Parathyroid adenoma (tissue), 2 donors: Measurements from ENCODE around the gene MGRN1.

Experiments
- H2AFZ ChIP-seq: fragments of 300-600 bp; sonication (generic); one replicate; pipeline ENCODE4 v1.7.0; 2017; ENCODE audit warnings: antibody characterized with exemption, mild to moderate bottlenecking
- H3K27ac ChIP-seq: fragments of 300-600 bp; sonication (generic); one replicate; pipeline ENCODE4 v1.7.0; 2017
- H3K27me3 ChIP-seq: fragments of 300-600 bp; sonication (generic); one replicate; pipeline ENCODE4 v1.7.0; 2017; ENCODE audit warnings: low read length; ENCODE audit not compliant: control insufficient read depth, insufficient read depth
- H3K36me3 ChIP-seq: fragments of 300-600 bp; sonication (generic); one replicate; pipeline ENCODE4 v1.7.0; 2017; ENCODE audit warnings: low read length; ENCODE audit not compliant: control insufficient read depth, insufficient read depth
- H3K4me1 ChIP-seq: fragments of 300-600 bp; sonication (generic); one replicate; pipeline ENCODE4 v1.7.0; 2017; ENCODE audit warnings: control low read depth
- H3K4me2 ChIP-seq: fragments of 300-600 bp; sonication (generic); one replicate; pipeline ENCODE4 v1.7.0; 2017; ENCODE audit warnings: low read length
- H3K4me3 ChIP-seq: fragments of 300-600 bp; sonication (generic); one replicate; pipeline ENCODE4 v1.7.0; 2017; ENCODE audit warnings: low read depth, low read length
- H3K79me2 ChIP-seq: fragments of 300-600 bp; sonication (generic); one replicate; pipeline ENCODE4 v1.7.0; 2017; ENCODE audit warnings: control low read depth
- H3K9ac ChIP-seq: fragments of 300-600 bp; sonication (generic); one replicate; pipeline ENCODE4 v1.7.0; 2017; ENCODE audit warnings: mild to moderate bottlenecking
- H3K9me3 ChIP-seq: fragments of 300-600 bp; sonication (generic); one replicate; pipeline ENCODE4 v1.7.0; 2017; ENCODE audit warnings: low read length; ENCODE audit not compliant: control insufficient read depth
- TF ChIP-seq, protein P1 (sequence below): fragments of 300-600 bp; sonication (generic); IDR thresholded peaks from one replicate; pipeline ENCODE4 v1.7.0; 2017; ENCODE audit warnings: antibody characterized with exemption, mild to moderate bottlenecking
- donor health status: primary hyperparathyroidism.

The MGRN1 gene

DNA sequence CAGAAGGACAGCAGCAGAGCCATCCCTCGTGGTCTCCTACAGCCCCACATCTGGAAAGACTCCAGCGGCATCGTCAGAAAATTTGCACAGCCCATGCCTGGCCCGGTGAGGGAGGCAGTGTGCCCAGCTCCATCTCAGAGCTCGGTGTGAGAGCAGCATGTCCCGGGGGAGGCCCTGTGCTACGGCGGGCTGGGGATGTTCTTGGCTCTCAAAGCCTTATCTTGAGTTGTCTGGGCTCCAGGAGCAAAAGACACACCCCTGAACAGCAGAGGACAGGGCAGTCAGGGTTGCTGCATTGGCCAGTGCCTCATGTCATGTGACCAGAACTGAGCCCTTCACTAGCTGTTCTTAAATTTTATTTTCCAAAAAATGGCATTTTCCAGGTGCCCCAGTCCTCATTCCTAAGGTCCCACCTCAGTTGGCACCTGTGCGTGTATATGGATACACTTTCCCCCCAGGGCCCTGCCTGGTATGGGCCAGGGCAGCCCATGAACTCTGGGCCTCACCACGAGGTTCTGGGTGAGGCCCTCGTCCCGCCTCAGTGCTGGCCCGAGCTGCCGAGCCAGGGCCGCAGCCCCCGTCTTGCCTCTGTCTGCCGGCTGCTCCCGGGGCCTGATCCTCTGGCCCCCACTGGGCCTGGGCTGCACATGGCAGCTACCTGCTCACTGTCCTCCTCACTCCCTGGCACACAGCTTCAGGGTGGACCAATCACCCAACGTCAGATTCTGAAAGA, 71.7 kb downstream of the MGRN1 start:
- no peaks in the 10 kb centered on the region for H3K36me3 ChIP-seq
- H3K9me3 ChIP-seq = no peaks in the 10 kb centered on the region
- H2AFZ ChIP-seq = no peak overlapping the region
- H3K27ac ChIP-seq = no peak overlapping the region
- H3K27me3 ChIP-seq = no peaks in the 10 kb centered on the region
- H3K4me2 ChIP-seq = no peak overlapping the region
- no peaks in the 10 kb centered on the region for H3K4me1 ChIP-seq
- no peak overlapping the region for H3K4me3 ChIP-seq
- H3K79me2 ChIP-seq = no peaks in the 10 kb centered on the region
- H3K9ac ChIP-seq = no peak overlapping the region
- TF ChIP-seq, protein P1, sequence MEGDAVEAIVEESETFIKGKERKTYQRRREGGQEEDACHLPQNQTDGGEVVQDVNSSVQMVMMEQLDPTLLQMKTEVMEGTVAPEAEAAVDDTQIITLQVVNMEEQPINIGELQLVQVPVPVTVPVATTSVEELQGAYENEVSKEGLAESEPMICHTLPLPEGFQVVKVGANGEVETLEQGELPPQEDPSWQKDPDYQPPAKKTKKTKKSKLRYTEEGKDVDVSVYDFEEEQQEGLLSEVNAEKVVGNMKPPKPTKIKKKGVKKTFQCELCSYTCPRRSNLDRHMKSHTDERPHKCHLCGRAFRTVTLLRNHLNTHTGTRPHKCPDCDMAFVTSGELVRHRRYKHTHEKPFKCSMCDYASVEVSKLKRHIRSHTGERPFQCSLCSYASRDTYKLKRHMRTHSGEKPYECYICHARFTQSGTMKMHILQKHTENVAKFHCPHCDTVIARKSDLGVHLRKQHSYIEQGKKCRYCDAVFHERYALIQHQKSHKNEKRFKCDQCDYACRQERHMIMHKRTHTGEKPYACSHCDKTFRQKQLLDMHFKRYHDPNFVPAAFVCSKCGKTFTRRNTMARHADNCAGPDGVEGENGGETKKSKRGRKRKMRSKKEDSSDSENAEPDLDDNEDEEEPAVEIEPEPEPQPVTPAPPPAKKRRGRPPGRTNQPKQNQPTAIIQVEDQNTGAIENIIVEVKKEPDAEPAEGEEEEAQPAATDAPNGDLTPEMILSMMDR = no peak

DNA sequence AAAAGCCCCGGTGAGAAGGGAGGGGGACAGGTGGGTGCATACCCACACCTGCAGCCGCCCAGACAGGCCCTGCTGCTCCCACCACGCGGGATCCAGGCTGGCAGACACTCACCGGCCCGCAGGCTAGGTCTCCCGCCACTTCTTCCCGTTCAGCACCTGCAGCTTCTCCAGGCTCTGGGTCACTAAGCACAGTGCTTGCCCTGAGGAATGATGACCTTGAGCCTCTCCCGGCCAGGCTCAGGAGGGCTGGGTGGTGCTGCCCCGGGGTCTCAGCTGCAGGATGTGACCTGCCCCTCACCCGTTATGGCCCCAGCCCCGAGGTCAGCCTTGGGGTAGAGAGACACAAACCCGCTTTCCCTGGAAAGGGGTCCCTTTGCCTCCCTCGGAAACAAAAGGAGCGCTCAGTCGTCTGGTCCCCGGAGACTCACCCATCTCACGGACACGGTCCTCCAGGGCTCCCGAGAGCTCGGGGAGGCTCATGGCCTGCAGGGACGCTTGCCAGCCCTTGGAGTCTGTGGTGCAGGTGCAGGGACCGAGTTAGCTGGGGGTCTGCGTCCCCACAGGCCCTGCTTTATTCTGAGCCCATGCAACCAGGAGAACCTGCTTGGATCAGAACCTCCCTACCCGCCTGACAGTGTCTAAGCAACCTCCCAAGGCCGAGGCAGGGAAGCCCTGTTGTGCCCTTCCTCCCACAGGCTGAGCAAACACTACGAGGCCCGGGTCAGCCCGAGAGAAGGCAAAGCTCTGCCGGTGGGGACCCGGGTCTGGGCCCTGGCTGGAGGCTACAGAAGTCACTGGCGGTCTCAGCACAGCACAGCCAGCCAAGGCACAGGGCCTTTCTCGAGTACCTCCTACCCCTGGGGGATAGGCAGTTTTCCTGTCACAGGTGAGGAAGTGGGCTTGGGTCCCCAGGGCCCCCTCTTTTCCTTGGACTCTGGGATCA, 72.5 kb downstream of the MGRN1 start:
- H3K4me3 ChIP-seq = no peak overlapping the region
- H3K9ac ChIP-seq = no peak overlapping the region
- H3K36me3 ChIP-seq = no peaks in the 10 kb centered on the region
- no peak overlapping the region for H3K27ac ChIP-seq
- TF ChIP-seq, protein P1 = no peak
- no peaks in the 10 kb centered on the region for H3K27me3 ChIP-seq
- no peaks in the 10 kb centered on the region for H3K4me1 ChIP-seq
- no peaks in the 10 kb centered on the region for H3K79me2 ChIP-seq
- H3K9me3 ChIP-seq = no peaks in the 10 kb centered on the region
- H2AFZ ChIP-seq = no peak overlapping the region
- H3K4me2 ChIP-seq = no peak overlapping the region

DNA sequence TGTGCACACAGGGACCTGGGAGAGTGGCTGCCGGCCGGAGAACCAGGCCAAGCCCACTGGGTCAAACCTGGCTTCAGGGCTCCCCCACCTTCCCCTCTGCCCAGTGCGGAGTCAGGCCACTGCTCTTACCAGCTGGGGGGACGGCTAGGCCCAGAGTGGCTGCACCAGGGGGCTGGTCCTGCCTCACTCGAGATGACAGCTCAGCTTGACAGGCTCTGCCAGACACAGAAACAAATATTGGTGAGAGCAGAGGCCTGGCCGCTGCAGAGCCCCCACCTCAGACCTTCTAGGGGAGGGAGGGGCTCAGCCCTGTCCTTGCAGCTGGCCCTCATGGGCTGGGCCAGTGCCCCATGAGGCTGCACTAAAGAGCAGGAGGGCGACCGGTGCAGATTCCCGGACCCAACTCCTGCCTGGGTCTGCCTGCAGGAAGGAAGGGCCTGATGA, 73.2 kb downstream of the MGRN1 start:
- H3K27me3 ChIP-seq = no peaks in the 10 kb centered on the region
- TF ChIP-seq, protein P1 = no peak
- no peak overlapping the region for H3K4me2 ChIP-seq
- H3K79me2 ChIP-seq = no peaks in the 10 kb centered on the region
- H3K27ac ChIP-seq = no peak overlapping the region
- no peaks in the 10 kb centered on the region for H3K9me3 ChIP-seq
- no peak overlapping the region for H3K4me3 ChIP-seq
- no peaks in the 10 kb centered on the region for H3K36me3 ChIP-seq
- no peak overlapping the region for H2AFZ ChIP-seq
- no peaks in the 10 kb centered on the region for H3K4me1 ChIP-seq
- H3K9ac ChIP-seq = no peak overlapping the region

DNA sequence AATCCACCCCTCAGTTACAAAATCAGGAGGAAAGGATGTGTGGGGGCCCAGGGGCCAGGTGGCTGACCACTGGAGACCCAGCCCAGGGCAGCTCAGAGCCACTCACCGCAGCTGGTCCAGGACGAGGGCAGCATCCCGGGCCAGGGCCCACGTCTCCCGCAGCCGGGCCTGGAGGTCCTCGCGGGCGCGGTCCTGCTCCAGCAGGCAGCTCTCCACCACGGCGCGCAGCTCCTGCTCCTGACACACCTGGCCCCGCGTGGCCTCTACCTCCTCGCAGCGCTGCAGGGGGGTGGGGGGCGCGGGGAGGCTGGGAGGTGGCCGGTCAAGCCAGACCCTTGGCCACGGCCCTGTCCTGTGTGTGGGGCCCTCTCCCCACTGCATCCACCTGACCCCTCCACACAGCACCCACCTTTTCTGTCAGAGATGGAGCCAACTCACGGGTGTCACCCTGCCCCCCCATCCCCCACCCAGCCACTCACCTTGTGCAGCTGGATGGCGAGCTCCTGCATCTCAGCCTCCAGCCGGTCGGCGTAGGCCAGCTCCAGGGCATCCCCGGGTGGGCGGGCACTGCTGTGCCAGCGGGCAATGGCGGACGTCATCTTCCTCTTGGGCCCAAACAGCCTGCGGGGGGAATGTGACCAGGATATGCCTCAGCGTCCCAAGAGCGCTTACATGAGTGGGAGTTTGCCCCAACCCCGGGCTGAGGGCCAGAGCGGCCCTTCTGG, 73.9 kb downstream of the MGRN1 start:
- Histone ChIP-seq H2AFZ (no peak overlapping the region), H3K4me3 (no peak overlapping the region), H3K36me3 (no peaks in the 10 kb centered on the region), H3K9me3 (no peaks in the 10 kb centered on the region), H3K4me1 (no peaks in the 10 kb centered on the region), H3K27ac (no peak overlapping the region), H3K79me2 (no peaks in the 10 kb centered on the region), H3K27me3 (no peaks in the 10 kb centered on the region), H3K4me2 (no peak overlapping the region), H3K9ac (no peak overlapping the region)
- TF ChIP-seq, protein P1 = no peak
